SK-N-SH (cell line): ENCODE measurements around the gene ICAM5.

ENCODE experiments used
- EZH2phosphoT487 ChIP-seq: fragments of 200-600 bp; sonication (generic); IDR thresholded peaks from 2 replicates; pipeline ENCODE4 v1.6.1; 2017; ENCODE audit warnings: low read depth, mixed run types, mild to moderate bottlenecking, antibody characterized with exemption, moderate library complexity, borderline replicate concordance
- FOSL2 ChIP-seq: IDR thresholded peaks from 2 replicates; pipeline ENCODE4 v1.4.0; 2012; ENCODE audit warnings: low read depth, mild to moderate bottlenecking, moderate library complexity, borderline replicate concordance
- MAX ChIP-seq: IDR thresholded peaks from 2 replicates; pipeline ENCODE4 v1.4.0; 2012; ENCODE audit warnings: low read depth
- TF ChIP-seq, protein P1 (sequence below): fragments of 200-600 bp; sonication (generic); IDR thresholded peaks from 2 replicates; pipeline ENCODE4 v1.6.1; 2017; ENCODE audit warnings: antibody characterized with exemption, mild to moderate bottlenecking, moderate library complexity
- TF ChIP-seq, protein P2 (sequence below): IDR thresholded peaks from 2 replicates; pipeline ENCODE4 v1.6.1; 2012; ENCODE audit warnings: mild to moderate bottlenecking, low read depth, low read length, moderate library complexity

- TF ChIP-seq FOSL2 (no peak), EZH2phosphoT487 (no peak), MAX (peak; percentile 85; the same call in 1 of the 2 replicates)
- TF ChIP-seq, protein P1, sequence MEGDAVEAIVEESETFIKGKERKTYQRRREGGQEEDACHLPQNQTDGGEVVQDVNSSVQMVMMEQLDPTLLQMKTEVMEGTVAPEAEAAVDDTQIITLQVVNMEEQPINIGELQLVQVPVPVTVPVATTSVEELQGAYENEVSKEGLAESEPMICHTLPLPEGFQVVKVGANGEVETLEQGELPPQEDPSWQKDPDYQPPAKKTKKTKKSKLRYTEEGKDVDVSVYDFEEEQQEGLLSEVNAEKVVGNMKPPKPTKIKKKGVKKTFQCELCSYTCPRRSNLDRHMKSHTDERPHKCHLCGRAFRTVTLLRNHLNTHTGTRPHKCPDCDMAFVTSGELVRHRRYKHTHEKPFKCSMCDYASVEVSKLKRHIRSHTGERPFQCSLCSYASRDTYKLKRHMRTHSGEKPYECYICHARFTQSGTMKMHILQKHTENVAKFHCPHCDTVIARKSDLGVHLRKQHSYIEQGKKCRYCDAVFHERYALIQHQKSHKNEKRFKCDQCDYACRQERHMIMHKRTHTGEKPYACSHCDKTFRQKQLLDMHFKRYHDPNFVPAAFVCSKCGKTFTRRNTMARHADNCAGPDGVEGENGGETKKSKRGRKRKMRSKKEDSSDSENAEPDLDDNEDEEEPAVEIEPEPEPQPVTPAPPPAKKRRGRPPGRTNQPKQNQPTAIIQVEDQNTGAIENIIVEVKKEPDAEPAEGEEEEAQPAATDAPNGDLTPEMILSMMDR: no peak
- TF ChIP-seq, protein P2, sequence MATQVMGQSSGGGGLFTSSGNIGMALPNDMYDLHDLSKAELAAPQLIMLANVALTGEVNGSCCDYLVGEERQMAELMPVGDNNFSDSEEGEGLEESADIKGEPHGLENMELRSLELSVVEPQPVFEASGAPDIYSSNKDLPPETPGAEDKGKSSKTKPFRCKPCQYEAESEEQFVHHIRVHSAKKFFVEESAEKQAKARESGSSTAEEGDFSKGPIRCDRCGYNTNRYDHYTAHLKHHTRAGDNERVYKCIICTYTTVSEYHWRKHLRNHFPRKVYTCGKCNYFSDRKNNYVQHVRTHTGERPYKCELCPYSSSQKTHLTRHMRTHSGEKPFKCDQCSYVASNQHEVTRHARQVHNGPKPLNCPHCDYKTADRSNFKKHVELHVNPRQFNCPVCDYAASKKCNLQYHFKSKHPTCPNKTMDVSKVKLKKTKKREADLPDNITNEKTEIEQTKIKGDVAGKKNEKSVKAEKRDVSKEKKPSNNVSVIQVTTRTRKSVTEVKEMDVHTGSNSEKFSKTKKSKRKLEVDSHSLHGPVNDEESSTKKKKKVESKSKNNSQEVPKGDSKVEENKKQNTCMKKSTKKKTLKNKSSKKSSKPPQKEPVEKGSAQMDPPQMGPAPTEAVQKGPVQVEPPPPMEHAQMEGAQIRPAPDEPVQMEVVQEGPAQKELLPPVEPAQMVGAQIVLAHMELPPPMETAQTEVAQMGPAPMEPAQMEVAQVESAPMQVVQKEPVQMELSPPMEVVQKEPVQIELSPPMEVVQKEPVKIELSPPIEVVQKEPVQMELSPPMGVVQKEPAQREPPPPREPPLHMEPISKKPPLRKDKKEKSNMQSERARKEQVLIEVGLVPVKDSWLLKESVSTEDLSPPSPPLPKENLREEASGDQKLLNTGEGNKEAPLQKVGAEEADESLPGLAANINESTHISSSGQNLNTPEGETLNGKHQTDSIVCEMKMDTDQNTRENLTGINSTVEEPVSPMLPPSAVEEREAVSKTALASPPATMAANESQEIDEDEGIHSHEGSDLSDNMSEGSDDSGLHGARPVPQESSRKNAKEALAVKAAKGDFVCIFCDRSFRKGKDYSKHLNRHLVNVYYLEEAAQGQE: no peak
Measured at GRCh38 chr19:10270616-10271394, 18.9 kb upstream of the ICAM5 start, which contains the start of gene ICAM1.
